Endodermal cell (in vitro differentiated cells): Measurements from ENCODE around the gene GORAB. TPM values are rescaled to one million over a fixed set of nuclear protein-coding genes. Genes with fewer than 3 reads are reported as not detected.

Experiments
- DNase-seq: peaks from one replicate; pipeline ENCODE4 v3.0.0-alpha.2; 2017
- H3K27ac ChIP-seq: 2 replicates; pipeline ENCODE4 v1.5.1; 2013; ENCODE audit warnings: mild to moderate bottlenecking, low read depth, low read length, moderate library complexity
- H3K27me3 ChIP-seq: 2 replicates; pipeline ENCODE4 v1.6.1; 2013; ENCODE audit warnings: mild to moderate bottlenecking, low read length, moderate library complexity; ENCODE audit not compliant: insufficient read depth, control insufficient read depth, poor library complexity, severe bottlenecking
- H3K36me3 ChIP-seq: 2 replicates; pipeline ENCODE4 v1.7.0; 2013; ENCODE audit warnings: mild to moderate bottlenecking, low read length, moderate library complexity; ENCODE audit not compliant: control insufficient read depth, insufficient read depth
- H3K4me1 ChIP-seq: one replicate; pipeline ENCODE4 v1.7.0; 2013; ENCODE audit warnings: low read length; ENCODE audit not compliant: control insufficient read depth, insufficient read depth
- H3K4me3 ChIP-seq: 2 replicates; pipeline ENCODE4 v1.5.1; 2013; ENCODE audit warnings: mild to moderate bottlenecking, low read length, moderate library complexity
- H3K9ac ChIP-seq: 2 replicates; pipeline ENCODE4 v1.6.1; 2013; ENCODE audit warnings: mild to moderate bottlenecking, low read length, moderate library complexity; ENCODE audit not compliant: poor library complexity, severe bottlenecking; ENCODE audit errors: extremely low read depth
- H3K9me3 ChIP-seq: 2 replicates; pipeline ENCODE4 v1.6.1; 2013; ENCODE audit warnings: mild to moderate bottlenecking, low read length, moderate library complexity; ENCODE audit not compliant: control insufficient read depth
- H3K27ac Mint-ChIP-seq: 2 replicates; pipeline ENCODE4 v1.8.0; 2020; ENCODE audit warnings: mixed read lengths
- H3K27me3 Mint-ChIP-seq: 2 replicates; pipeline ENCODE4 v1.8.0; 2021; ENCODE audit warnings: mild to moderate bottlenecking, mixed read lengths; ENCODE audit not compliant: insufficient read depth
- H3K36me3 Mint-ChIP-seq: 2 replicates; pipeline ENCODE4 v1.8.0; 2020; ENCODE audit warnings: low read depth, mixed read lengths
- H3K4me1 Mint-ChIP-seq: 2 replicates; pipeline ENCODE4 v1.8.0; 2020; ENCODE audit warnings: mixed read lengths
- H3K4me3 Mint-ChIP-seq: 2 replicates; pipeline ENCODE4 v1.8.0; 2020; ENCODE audit warnings: mild to moderate bottlenecking, moderate library complexity, mixed read lengths
- H3K9me3 Mint-ChIP-seq: 2 replicates; pipeline ENCODE4 v1.8.0; 2020; ENCODE audit warnings: mild to moderate bottlenecking, mixed read lengths
- CTCF ChIP-seq: fragments of 200-600 bp; sonication (generic); conservative IDR thresholded peaks from 2 replicates; pipeline ENCODE4 v1.5.0; 2021; ENCODE audit warnings: antibody characterized with exemption, mild to moderate bottlenecking
- WGBS, 2 experiments: methylation state at CpG; one replicate each; pipeline versions ENCODE4 v1.1.5 to v1.1.7; 2013; ENCODE audit warnings: missing lambda C conversion rate in 2 of 2, mixed read lengths in 1 of 2; ENCODE audit not compliant: insufficient coverage in 1 of 2, insufficient read length in 1 of 2; 5-methylcytosine and 5-hydroxymethylcytosine counted together
- total RNA-seq, 2 donors: library from RNA; stranded (reverse); fragmentation: NEBNext Ultra II Directional in 1 of 2; extraction: Animal tissue kit (Norgen Biotek cat#: 25700) in 1 of 2; gene quantifications; 2 replicates in 1 of 2; 3 replicates in 1 of 2; pipeline ENCODE4 v1.2.1, GENCODE V29; 2021

The GORAB gene
- total RNA-seq, 2 donors from 2014 or later, result 10.0 to 15.9 TPM

DNA sequence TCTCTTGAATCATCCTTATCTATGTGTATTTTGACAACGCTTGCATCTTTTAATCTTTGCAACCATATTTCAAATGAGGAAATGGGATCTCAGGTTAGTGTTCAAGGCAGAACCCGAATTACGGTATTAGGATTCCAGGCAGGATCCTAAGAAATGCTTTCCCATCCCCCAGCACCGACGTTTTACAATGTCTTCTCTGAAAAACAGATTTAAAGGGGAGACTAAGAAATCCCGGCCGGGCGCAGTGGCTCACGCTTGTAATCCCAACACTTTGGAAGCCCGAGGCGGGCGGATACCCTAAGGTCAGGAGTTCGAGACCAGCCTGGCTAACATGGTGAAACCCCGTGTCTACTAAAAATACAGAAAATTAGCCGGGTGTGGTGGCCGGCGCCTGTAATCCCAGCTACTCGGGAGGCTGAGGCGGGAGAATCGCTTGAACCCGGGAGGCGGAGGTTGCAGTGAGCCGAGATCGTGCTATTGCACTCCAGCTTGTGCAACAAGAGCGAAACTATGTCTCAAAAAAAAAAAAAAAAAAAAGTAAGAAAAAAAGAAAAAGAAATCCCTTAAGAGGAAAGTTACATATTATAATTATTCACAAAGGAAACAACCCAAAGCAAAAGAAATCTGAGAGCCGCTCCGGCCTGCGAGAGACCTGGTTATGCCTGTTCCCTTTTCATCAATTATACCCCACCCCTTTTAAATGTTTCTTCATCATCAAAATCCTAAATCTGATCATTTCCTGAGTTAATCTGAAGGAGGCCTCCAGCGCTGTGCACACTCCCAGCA lies 801 bp upstream of the GORAB start:
- H3K27me3 Mint-ChIP-seq, result no peaks in the 10 kb centered on the region
- WGBS, 2 experiments, result 77 to 80% methylated on average over 15 to 28 of the region's 29 CpGs
- no peak overlapping the region for H3K27ac Mint-ChIP-seq
- Histone ChIP-seq H3K4me3 (peak overlapping the region; percentile 91), H3K4me1 (no peaks in the 10 kb centered on the region), H3K36me3 (no peaks in the 10 kb centered on the region), H3K27me3 (no peaks in the 10 kb centered on the region), H3K9ac (peak overlapping the region; percentile 82), H3K27ac (peak overlapping the region; percentile 54), H3K9me3 (no peaks in the 10 kb centered on the region)
- H3K4me3 Mint-ChIP-seq, result no peak overlapping the region
- no peaks in the 10 kb centered on the region for H3K9me3 Mint-ChIP-seq
- no peaks in the 10 kb centered on the region for H3K4me1 Mint-ChIP-seq
- H3K36me3 Mint-ChIP-seq, result peaks cover 5% of the 10 kb centered on the region
- no peak for TF ChIP-seq CTCF
- DNase-seq, result no peak

DNA sequence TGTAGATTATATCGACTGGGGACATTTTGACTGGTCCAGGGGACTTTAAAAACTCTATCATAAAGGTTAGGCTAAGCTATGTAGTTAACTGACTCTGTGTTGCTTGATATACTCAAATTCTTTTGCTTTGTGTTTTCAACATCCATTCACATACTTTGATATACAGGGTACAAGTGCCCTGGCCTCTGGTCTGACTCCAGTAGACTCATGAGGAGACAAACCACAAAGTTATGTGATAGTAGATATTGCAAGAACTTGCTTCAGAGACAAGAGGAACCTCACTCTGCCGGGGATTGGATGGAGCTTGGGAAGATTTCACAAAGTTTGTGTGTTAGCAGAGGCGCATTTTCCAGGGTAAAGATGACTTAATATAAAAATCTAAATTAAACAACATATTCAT lies 1.3 kb downstream of the GORAB start:
- DNase-seq, result no peak
- 88 to 94% methylated on average over 1 to 2 of the region's 3 CpGs for WGBS, 2 experiments
- H3K4me1 ChIP-seq, result no peaks in the 10 kb centered on the region
- H3K4me3 ChIP-seq, result peak overlapping the region; percentile 91
- no peak overlapping the region for H3K27ac Mint-ChIP-seq
- no peaks in the 10 kb centered on the region for H3K9me3 ChIP-seq
- no peak overlapping the region for H3K9ac ChIP-seq
- H3K4me1 Mint-ChIP-seq, result peaks cover 4% of the 10 kb centered on the region
- H3K9me3 Mint-ChIP-seq, result no peaks in the 10 kb centered on the region
- H3K27me3 Mint-ChIP-seq, result no peaks in the 10 kb centered on the region
- peaks cover 10% of the 10 kb centered on the region for H3K36me3 Mint-ChIP-seq
- H3K4me3 Mint-ChIP-seq, result no peak overlapping the region
- H3K27me3 ChIP-seq, result no peaks in the 10 kb centered on the region
- no peaks in the 10 kb centered on the region for H3K36me3 ChIP-seq
- no peak overlapping the region for H3K27ac ChIP-seq
- TF ChIP-seq CTCF, result no peak

DNA sequence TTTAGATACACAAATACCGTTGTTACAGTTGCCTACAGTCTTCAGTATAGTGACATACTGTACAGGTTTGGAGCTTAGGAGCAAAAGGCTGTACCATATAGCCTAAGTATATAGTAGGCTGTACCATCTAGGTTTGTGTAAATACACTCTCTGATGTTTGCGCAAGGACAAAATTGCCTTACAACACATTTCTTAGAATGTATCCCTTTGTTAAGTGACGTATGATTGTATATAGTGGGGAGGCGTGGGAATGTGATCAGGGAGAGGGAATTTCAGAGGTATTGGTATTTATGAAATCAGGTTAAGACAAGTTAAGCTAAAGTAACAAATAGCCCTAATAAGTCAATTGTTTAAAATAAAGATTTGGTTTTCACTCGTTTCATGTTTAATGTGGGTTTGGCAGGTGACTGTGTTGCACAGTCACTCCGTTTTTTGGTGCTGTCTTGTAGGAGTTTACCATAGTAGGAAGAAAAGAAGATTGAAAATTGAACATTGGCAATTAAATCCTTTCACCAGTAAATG lies 2.7 kb downstream of the GORAB start:
- no peak overlapping the region for H3K27ac Mint-ChIP-seq
- Histone ChIP-seq H3K9ac (no peak overlapping the region), H3K27me3 (no peaks in the 10 kb centered on the region), H3K4me3 (no peak overlapping the region), H3K4me1 (no peaks in the 10 kb centered on the region), H3K27ac (no peak overlapping the region), H3K36me3 (peaks cover 7% of the 10 kb centered on the region), H3K9me3 (no peaks in the 10 kb centered on the region)
- no peak for DNase-seq
- WGBS, 2 experiments, result 90 to 94% methylated on average over 2 to 6 of the region's 6 CpGs
- H3K4me1 Mint-ChIP-seq, result peaks cover 4% of the 10 kb centered on the region
- peaks cover 20% of the 10 kb centered on the region for H3K36me3 Mint-ChIP-seq
- H3K9me3 Mint-ChIP-seq, result no peaks in the 10 kb centered on the region
- no peak for TF ChIP-seq CTCF
- no peaks in the 10 kb centered on the region for H3K27me3 Mint-ChIP-seq
- no peak overlapping the region for H3K4me3 Mint-ChIP-seq
